UCSD-AML1 (cell line): ENCODE data around the gene ZNF423.
"Not testable (repeated sequence)": the region's sequence is repeated elsewhere in the genome, so short reads cannot be mapped to it uniquely, and the experiment has no call there.

Source experiments
- DNase-seq: peaks from one replicate; lab custom pipeline; 2025; ENCODE audit not compliant: unreplicated experiment; lab: John Stamatoyannopoulos, UW

Gene ZNF423

GRCh38 chr16:49564496-49565229 is 291.2 kb downstream of the ZNF423 start:
- DNase-seq, result no peak

GRCh38 chr16:49563666-49564065 is 292.2 kb downstream of the ZNF423 start:
- DNase-seq, result no peak

GRCh38 chr16:49562894-49563293 is 293.0 kb downstream of the ZNF423 start:
- DNase-seq, result not testable (repeated sequence)

- DNase-seq, result no peak
Measured at GRCh38 chr16:49562228-49562627, 293.7 kb downstream of the ZNF423 start.

- DNase-seq, result no peak
Measured at GRCh38 chr16:49560004-49560830, 295.7 kb downstream of the ZNF423 start.

- DNase-seq, result no peak
Measured at GRCh38 chr16:49559242-49559641, 296.7 kb downstream of the ZNF423 start.

- no peak for DNase-seq
Measured at GRCh38 chr16:49558451-49558850, 297.5 kb downstream of the ZNF423 start.

GRCh38 chr16:49556606-49557446 is 299.1 kb downstream of the ZNF423 start:
- no peak for DNase-seq

- no peak for DNase-seq
Measured at GRCh38 chr16:49556249-49556605, 299.7 kb downstream of the ZNF423 start.

GRCh38 chr16:49554681-49555080 is 301.2 kb downstream of the ZNF423 start:
- no peak for DNase-seq

- DNase-seq, result no peak
Measured at GRCh38 chr16:49552313-49552928, 303.5 kb downstream of the ZNF423 start.

- no peak for DNase-seq
Measured at GRCh38 chr16:49550666-49551065, 305.2 kb downstream of the ZNF423 start.

GRCh38 chr16:49550140-49550539 is 305.8 kb downstream of the ZNF423 start:
- DNase-seq, result no peak

- no peak for DNase-seq
Measured at GRCh38 chr16:49548325-49548970, 307.5 kb downstream of the ZNF423 start.

GRCh38 chr16:49547448-49547847 is 308.5 kb downstream of the ZNF423 start:
- no peak for DNase-seq

- no peak for DNase-seq
Measured at GRCh38 chr16:49546735-49547134, 309.2 kb downstream of the ZNF423 start.

- no peak for DNase-seq
Measured at GRCh38 chr16:49545741-49546448, 310.0 kb downstream of the ZNF423 start.

GRCh38 chr16:49545243-49545642 is 310.7 kb downstream of the ZNF423 start:
- no peak for DNase-seq

- DNase-seq, result no peak
Measured at GRCh38 chr16:49544828-49545227, 311.1 kb downstream of the ZNF423 start.

GRCh38 chr16:49543631-49543946 is 312.3 kb downstream of the ZNF423 start:
- no peak for DNase-seq
